Measurements from ENCODE around the gene TMEM121. TPM values are rescaled to one million over a fixed set of nuclear protein-coding genes. Genes with fewer than 3 reads are reported as not detected.
A peak's percentile ranks its signal among the peaks of the same experiment; 100 is the strongest.
"Not testable (repeated sequence)": the region's sequence is repeated elsewhere in the genome, so short reads cannot be mapped to it uniquely, and the experiment has no call there.

TMEM121 gene
- total and polyA plus RNA-seq, 12 donors, result 0.93 to 2.6 (median 1.7) TPM

GRCh38 chr14:105538481-105539049, 12.2 kb downstream of the TMEM121 start:
- H3K4me1 ChIP-seq, result peaks cover 0 to 7% (median 4%) of the 10 kb centered on the region in 9 donors
- peaks cover 0 to 16% (median 13%) of the 10 kb centered on the region in 11 donors for H3K9me3 ChIP-seq
- H3K27ac ChIP-seq, result no peak overlapping the region
- no peaks in the 10 kb centered on the region for H3K36me3 ChIP-seq
- WGBS, 2 donors, result 77 to 83% methylated on average over 23 of the region's 23 CpGs
- intact Hi-C loops (cut with DNase I), result no loop called here
- DNase-seq (no peak), ATAC-seq (no peak)
- no peak overlapping the region for H3K4me3 ChIP-seq
- no peak for TF ChIP-seq CTCF (IDR thresholded peaks at IDR 0.05)
- H3K27me3 ChIP-seq, result peaks cover 0 to 36% (median 18%) of the 10 kb centered on the region in 7 donors

GRCh38 chr14:105540811-105541210, 14.4 kb downstream of the TMEM121 start:
- Histone ChIP-seq H3K4me3 (no peak overlapping the region), H3K4me1 (peaks cover 0 to 7% (median 4%) of the 10 kb centered on the region in 9 donors), H3K27me3 (peaks cover 0 to 29% (median 16%) of the 10 kb centered on the region in 7 donors), H3K36me3 (no peaks in the 10 kb centered on the region), H3K27ac (no peak overlapping the region), H3K9me3 (peaks cover 0 to 23% (median 14%) of the 10 kb centered on the region in 11 donors)
- intact Hi-C loops (cut with DNase I), result no loop called here
- 82 to 83% methylated on average over 9 of the region's 9 CpGs for WGBS, 2 donors
- TF ChIP-seq CTCF (IDR thresholded peaks at IDR 0.05), result no peak
- ATAC-seq (no peak), DNase-seq (no peak)

- Histone ChIP-seq H3K36me3 (no peaks in the 10 kb centered on the region), H3K9me3 (peaks cover 0 to 23% (median 14%) of the 10 kb centered on the region in 11 donors), H3K4me3 (no peak overlapping the region), H3K4me1 (peaks cover 0 to 7% (median 4%) of the 10 kb centered on the region in 9 donors), H3K27me3 (peaks cover 0 to 23% (median 16%) of the 10 kb centered on the region in 7 donors), H3K27ac (no peak overlapping the region)
- DNase-seq (no peak), ATAC-seq (no peak)
- WGBS, 2 donors, result 83 to 85% methylated on average over 19 of the region's 19 CpGs
- intact Hi-C loops (cut with DNase I), result no loop called here
- TF ChIP-seq CTCF (IDR thresholded peaks at IDR 0.05), result no peak
Measured at GRCh38 chr14:105541218-105541875, 15.0 kb downstream of the TMEM121 start.

- intact Hi-C loops (cut with DNase I); H3K4me1 ChIP-seq; H3K36me3 ChIP-seq; H3K4me3 ChIP-seq; H3K27ac ChIP-seq; DNase-seq; H3K27me3 ChIP-seq: not testable (repeated sequence)
- ATAC-seq, result peak in 2 of 8 donors; percentile 51 to 65
- 31 to 68% methylated on average over 1 of the region's 1 CpG for WGBS, 2 donors
- peaks cover 0 to 23% (median 14%) of the 10 kb centered on the region in 11 donors for H3K9me3 ChIP-seq
Measured at GRCh38 chr14:105545676-105546075, 19.3 kb downstream of the TMEM121 start.

GRCh38 chr14:105546410-105546809, 20.0 kb downstream of the TMEM121 start:
- H3K27ac ChIP-seq; H3K36me3 ChIP-seq; intact Hi-C loops (cut with DNase I); DNase-seq; H3K4me1 ChIP-seq; H3K4me3 ChIP-seq: not testable (repeated sequence)
- Histone ChIP-seq H3K9me3 (peaks cover 0 to 23% (median 14%) of the 10 kb centered on the region in 11 donors), H3K27me3 (peaks cover 0 to 12% (median 0%) of the 10 kb centered on the region in 7 donors)
- WGBS, 2 donors, result 89 to 95% methylated on average over 5 to 9 of the region's 20 CpGs
- peak in 3 of 8 donors; percentile 7 to 27 (median 24) for ATAC-seq

GRCh38 chr14:105547072-105547471, 20.7 kb downstream of the TMEM121 start:
- peaks cover 0 to 12% (median 0%) of the 10 kb centered on the region in 7 donors for H3K27me3 ChIP-seq
- WGBS, 2 donors, result 94 to 96% methylated on average over 10 to 19 of the region's 24 CpGs
- intact Hi-C loops (cut with DNase I); H3K4me1 ChIP-seq; DNase-seq; H3K27ac ChIP-seq; H3K36me3 ChIP-seq; H3K4me3 ChIP-seq: not testable (repeated sequence)
- H3K9me3 ChIP-seq, result peaks cover 0 to 22% (median 14%) of the 10 kb centered on the region in 11 donors
- ATAC-seq, result peak in 1 of 8 donors; percentile 67
